ENCODE measurements around the gene PDE4D. TPM values are rescaled to one million over a fixed set of nuclear protein-coding genes. Genes with fewer than 3 reads are reported as not detected.

The PDE4D gene
- total RNA-seq, 1 donor from 2014 or later: 14.2 TPM

- DNase-seq (ENCODE audit: low read depth): peak; percentile 83
- FAIRE-seq: peak; percentile 66
- H3K9me3 ChIP-seq (ENCODE audit: insufficient read depth, low read depth, low read length): no peaks in the 10 kb centered on the region
- no peak overlapping the region for H3K4me2 ChIP-seq (ENCODE audit: low read length)
- TF ChIP-seq, protein P1, sequence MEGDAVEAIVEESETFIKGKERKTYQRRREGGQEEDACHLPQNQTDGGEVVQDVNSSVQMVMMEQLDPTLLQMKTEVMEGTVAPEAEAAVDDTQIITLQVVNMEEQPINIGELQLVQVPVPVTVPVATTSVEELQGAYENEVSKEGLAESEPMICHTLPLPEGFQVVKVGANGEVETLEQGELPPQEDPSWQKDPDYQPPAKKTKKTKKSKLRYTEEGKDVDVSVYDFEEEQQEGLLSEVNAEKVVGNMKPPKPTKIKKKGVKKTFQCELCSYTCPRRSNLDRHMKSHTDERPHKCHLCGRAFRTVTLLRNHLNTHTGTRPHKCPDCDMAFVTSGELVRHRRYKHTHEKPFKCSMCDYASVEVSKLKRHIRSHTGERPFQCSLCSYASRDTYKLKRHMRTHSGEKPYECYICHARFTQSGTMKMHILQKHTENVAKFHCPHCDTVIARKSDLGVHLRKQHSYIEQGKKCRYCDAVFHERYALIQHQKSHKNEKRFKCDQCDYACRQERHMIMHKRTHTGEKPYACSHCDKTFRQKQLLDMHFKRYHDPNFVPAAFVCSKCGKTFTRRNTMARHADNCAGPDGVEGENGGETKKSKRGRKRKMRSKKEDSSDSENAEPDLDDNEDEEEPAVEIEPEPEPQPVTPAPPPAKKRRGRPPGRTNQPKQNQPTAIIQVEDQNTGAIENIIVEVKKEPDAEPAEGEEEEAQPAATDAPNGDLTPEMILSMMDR (IDR thresholded peaks at IDR 0.05; ENCODE audit: insufficient read depth, low read depth, low read length): no peak
- TF ChIP-seq EZH2 (IDR thresholded peaks at IDR 0.05; ENCODE audit: insufficient read depth, low read length): no peak
- H2AFZ ChIP-seq (ENCODE audit: low read depth, low read length): no peak overlapping the region
- no peak overlapping the region for H3K27ac Mint-ChIP-seq (ENCODE audit: unreplicated experiment)
- no peak overlapping the region for H3K4me3 ChIP-seq (ENCODE audit: insufficient read depth, low read depth, low read length)
- H3K9ac ChIP-seq (ENCODE audit: low read length): no peak overlapping the region
- H3K27me3 Mint-ChIP-seq (ENCODE audit: low read depth, unreplicated experiment): no peaks in the 10 kb centered on the region
- H3K9me3 Mint-ChIP-seq (ENCODE audit: unreplicated experiment): no peaks in the 10 kb centered on the region
- H4K20me1 ChIP-seq (ENCODE audit: insufficient read depth, low read length): no peaks in the 10 kb centered on the region
- H3K36me3 ChIP-seq (ENCODE audit: insufficient read depth, low read length): no peaks in the 10 kb centered on the region
- no peaks in the 10 kb centered on the region for H3K36me3 Mint-ChIP-seq (ENCODE audit: low read depth, unreplicated experiment)
- peaks cover 13% of the 10 kb centered on the region for H3K4me1 Mint-ChIP-seq (ENCODE audit: low read depth, unreplicated experiment)
- no peak overlapping the region for H3K27ac ChIP-seq (ENCODE audit: low read depth, low read length)
- no peaks in the 10 kb centered on the region for H3K79me2 ChIP-seq (ENCODE audit: insufficient read depth, low read length)
- H3K4me1 ChIP-seq (ENCODE audit: insufficient read depth, low read length): peaks cover 8% of the 10 kb centered on the region
- H3K4me3 Mint-ChIP-seq (ENCODE audit: unreplicated experiment): no peak overlapping the region
- no peaks in the 10 kb centered on the region for H3K27me3 ChIP-seq (ENCODE audit: insufficient read depth, low read length)
These were observed 830.4 kb downstream of the PDE4D start for GRCh38 chr5:59062986-59063683.

GRCh38 chr5:59061377-59061776 is 832.1 kb downstream of the PDE4D start:
- Histone ChIP-seq H3K9me3 (ENCODE audit: insufficient read depth, low read depth, low read length) (no peaks in the 10 kb centered on the region), H3K27me3 (ENCODE audit: insufficient read depth, low read length) (no peaks in the 10 kb centered on the region), H3K4me2 (ENCODE audit: low read length) (no peak overlapping the region), H4K20me1 (ENCODE audit: insufficient read depth, low read length) (no peaks in the 10 kb centered on the region), H3K36me3 (ENCODE audit: insufficient read depth, low read length) (no peaks in the 10 kb centered on the region), H3K79me2 (ENCODE audit: insufficient read depth, low read length) (no peaks in the 10 kb centered on the region), H2AFZ (ENCODE audit: low read depth, low read length) (no peak overlapping the region), H3K27ac (ENCODE audit: low read depth, low read length) (no peak overlapping the region), H3K9ac (ENCODE audit: low read length) (no peak overlapping the region), H3K4me3 (ENCODE audit: insufficient read depth, low read depth, low read length) (no peak overlapping the region), H3K4me1 (ENCODE audit: insufficient read depth, low read length) (peaks cover 5% of the 10 kb centered on the region)
- Mint-ChIP-seq H3K27me3 (ENCODE audit: low read depth, unreplicated experiment) (no peaks in the 10 kb centered on the region), H3K9me3 (ENCODE audit: unreplicated experiment) (no peaks in the 10 kb centered on the region), H3K36me3 (ENCODE audit: low read depth, unreplicated experiment) (peaks cover under 1% of the 10 kb centered on the region), H3K4me1 (ENCODE audit: low read depth, unreplicated experiment) (peaks cover 9% of the 10 kb centered on the region), H3K27ac (ENCODE audit: unreplicated experiment) (no peak overlapping the region), H3K4me3 (ENCODE audit: unreplicated experiment) (no peak overlapping the region)
- DNase-seq (ENCODE audit: low read depth) (no peak), FAIRE-seq (no peak)
- TF ChIP-seq, protein P1 (IDR thresholded peaks at IDR 0.05; ENCODE audit: insufficient read depth, low read depth, low read length): no peak
- TF ChIP-seq EZH2 (IDR thresholded peaks at IDR 0.05; ENCODE audit: insufficient read depth, low read length): no peak

GRCh38 chr5:59058969-59059687 is 834.4 kb downstream of the PDE4D start:
- H3K27me3 ChIP-seq (ENCODE audit: insufficient read depth, low read length): no peaks in the 10 kb centered on the region

More at GRCh38 chr5:59058969-59059687, 834.4 kb downstream of the PDE4D start:
- Histone ChIP-seq H3K9ac (ENCODE audit: low read length) (no peak overlapping the region), H3K4me1 (ENCODE audit: insufficient read depth, low read length) (no peaks in the 10 kb centered on the region), H3K4me2 (ENCODE audit: low read length) (no peak overlapping the region), H2AFZ (ENCODE audit: low read depth, low read length) (no peak overlapping the region), H3K4me3 (ENCODE audit: insufficient read depth, low read depth, low read length) (no peak overlapping the region), H4K20me1 (ENCODE audit: insufficient read depth, low read length) (no peaks in the 10 kb centered on the region), H3K79me2 (ENCODE audit: insufficient read depth, low read length) (no peaks in the 10 kb centered on the region), H3K27ac (ENCODE audit: low read depth, low read length) (no peak overlapping the region), H3K36me3 (ENCODE audit: insufficient read depth, low read length) (no peaks in the 10 kb centered on the region), H3K9me3 (ENCODE audit: insufficient read depth, low read depth, low read length) (no peaks in the 10 kb centered on the region)
- DNase-seq (ENCODE audit: low read depth): no peak
- Mint-ChIP-seq H3K27me3 (ENCODE audit: low read depth, unreplicated experiment) (no peaks in the 10 kb centered on the region), H3K4me1 (ENCODE audit: low read depth, unreplicated experiment) (peaks cover 6% of the 10 kb centered on the region), H3K9me3 (ENCODE audit: unreplicated experiment) (no peaks in the 10 kb centered on the region), H3K4me3 (ENCODE audit: unreplicated experiment) (no peak overlapping the region), H3K36me3 (ENCODE audit: low read depth, unreplicated experiment) (peaks cover 4% of the 10 kb centered on the region), H3K27ac (ENCODE audit: unreplicated experiment) (no peak overlapping the region)
- no peak for TF ChIP-seq EZH2 (IDR thresholded peaks at IDR 0.05; ENCODE audit: insufficient read depth, low read length)
- TF ChIP-seq, protein P1 (IDR thresholded peaks at IDR 0.05; ENCODE audit: insufficient read depth, low read depth, low read length): no peak
- FAIRE-seq: no peak

Measured in astrocyte (in vitro differentiated cells and primary cell).